Left ventricle myocardium inferior (tissue), 1 donor: ENCODE data around the gene TCF4. TPM values are rescaled to one million over a fixed set of nuclear protein-coding genes. Genes with fewer than 3 reads are reported as not detected.

ENCODE experiments used
- DNase-seq: peaks from one replicate; pipeline ENCODE4 v3.0.0-alpha.2; 2020
- H3K27ac ChIP-seq: fragments of 200-600 bp; replicated peaks from 2 replicates; pipeline ENCODE4 v1.8.0; 2021
- H3K27me3 ChIP-seq: fragments of 200-600 bp; 2 replicates; pipeline ENCODE4 v1.8.0; 2021; ENCODE audit warnings: low read depth
- H3K36me3 ChIP-seq: fragments of 200-600 bp; 2 replicates; pipeline ENCODE4 v1.8.0; 2021
- H3K4me1 ChIP-seq: fragments of 200-600 bp; 2 replicates; pipeline ENCODE4 v1.8.0; 2021
- H3K4me3 ChIP-seq: fragments of 200-600 bp; 2 replicates; pipeline ENCODE4 v1.8.0; 2021; ENCODE audit warnings: mild to moderate bottlenecking, moderate library complexity
- H3K9me3 ChIP-seq: fragments of 200-600 bp; replicated peaks from 2 replicates; pipeline ENCODE4 v1.8.0; 2021
- CTCF ChIP-seq: fragments of 200-600 bp; IDR thresholded peaks from 2 replicates; pipeline ENCODE4 v1.8.0; 2021; ENCODE audit warnings: antibody characterized with exemption, mild to moderate bottlenecking, borderline replicate concordance
- intact Hi-C: fragments of 100-400 bp; cut with micrococcal nuclease; formaldehyde crosslinking; loops from one replicate; pipeline ENCODE4 v1.11.0; 2022
- total RNA-seq: library from RNA; stranded (reverse); fragmentation: NEBNext Ultra II Directional; extraction: Animal tissue kit (Norgen Biotek cat#: 25700); gene quantifications from one replicate; pipeline ENCODE4 v1.2.1, GENCODE V29; 2021
- donor health status: DM: no; HTN: yes; CAD: no; lungs with severe emphysema.

The TCF4 gene
- total RNA-seq, 1 donor from 2014 or later, result 58.9 TPM

GRCh38 chr18:55466789-55467188 lies 121.2 kb downstream of the TCF4 start:
- Histone ChIP-seq H3K27me3 (no peaks in the 10 kb centered on the region), H3K36me3 (peaks cover 4% of the 10 kb centered on the region), H3K9me3 (no peaks in the 10 kb centered on the region), H3K4me1 (peaks cover 27% of the 10 kb centered on the region), H3K27ac (no peak overlapping the region), H3K4me3 (no peak overlapping the region)
- no peak for DNase-seq
- intact Hi-C loops, result no loop called here
- TF ChIP-seq CTCF, result no peak

GRCh38 chr18:55465313-55465712 lies 122.7 kb downstream of the TCF4 start:
- Histone ChIP-seq H3K9me3 (no peaks in the 10 kb centered on the region), H3K4me1 (peaks cover 19% of the 10 kb centered on the region), H3K36me3 (peaks cover 4% of the 10 kb centered on the region), H3K27me3 (no peaks in the 10 kb centered on the region), H3K4me3 (no peak overlapping the region), H3K27ac (peak overlapping the region; percentile 20)
- TF ChIP-seq CTCF, result no peak
- DNase-seq, result no peak
- intact Hi-C loops, result no loop called here

GRCh38 chr18:55464581-55464980 lies 123.4 kb downstream of the TCF4 start:
- no peak for TF ChIP-seq CTCF
- DNase-seq, result no peak
- no peak overlapping the region for H3K4me3 ChIP-seq

GRCh38 chr18:55462652-55463051 lies 125.3 kb downstream of the TCF4 start:
- Histone ChIP-seq H3K36me3 (peaks cover 4% of the 10 kb centered on the region), H3K4me3 (no peak overlapping the region), H3K27ac (no peak overlapping the region), H3K4me1 (peaks cover 17% of the 10 kb centered on the region), H3K9me3 (no peaks in the 10 kb centered on the region), H3K27me3 (no peaks in the 10 kb centered on the region)
- no peak for TF ChIP-seq CTCF
- no peak for DNase-seq
- intact Hi-C loops, result no loop called here

More at GRCh38 chr18:55464581-55464980, 123.4 kb downstream of the TCF4 start:
- H3K9me3 ChIP-seq, result no peaks in the 10 kb centered on the region
- peaks cover 19% of the 10 kb centered on the region for H3K4me1 ChIP-seq
- no peaks in the 10 kb centered on the region for H3K27me3 ChIP-seq
- intact Hi-C loops, result no loop called here
- peak overlapping the region; percentile 20 for H3K27ac ChIP-seq
- peaks cover 4% of the 10 kb centered on the region for H3K36me3 ChIP-seq

- H3K36me3 ChIP-seq, result peaks cover 4% of the 10 kb centered on the region
- peaks cover 16% of the 10 kb centered on the region for H3K4me1 ChIP-seq
- DNase-seq, result no peak
- TF ChIP-seq CTCF, result no peak
- H3K9me3 ChIP-seq, result no peaks in the 10 kb centered on the region
- no peaks in the 10 kb centered on the region for H3K27me3 ChIP-seq
- no peak overlapping the region for H3K27ac ChIP-seq
- no peak overlapping the region for H3K4me3 ChIP-seq
- intact Hi-C loops, result no loop called here
Observed at GRCh38 chr18:55461848-55462247, 126.1 kb downstream of the TCF4 start.
